Kidney epithelial cell (primary cell): Measurements from ENCODE around the gene FARP1. TPM values are rescaled to one million over a fixed set of nuclear protein-coding genes. Genes with fewer than 3 reads are reported as not detected.

Experiments used
- DNase-seq: peaks from one replicate; pipeline ENCODE4 v3.0.0-alpha.2; 2010; ENCODE audit warnings: low read depth
- H3K27me3 ChIP-seq: 2 replicates; pipeline ENCODE4 v1.6.0; 2011; ENCODE audit warnings: low read length; ENCODE audit not compliant: control insufficient read depth, insufficient read depth
- H3K36me3 ChIP-seq: 2 replicates; pipeline ENCODE4 v1.5.1; 2011; ENCODE audit warnings: low read length; ENCODE audit not compliant: control insufficient read depth, insufficient read depth
- H3K4me3 ChIP-seq: 2 replicates; pipeline ENCODE4 v1.5.1; 2011; ENCODE audit warnings: low read depth, mild to moderate bottlenecking, control low read depth, low read length
- total RNA-seq: library from RNA; depleted of rRNA; stranded (reverse); fragments of >200 nt; gene quantifications from 2 replicates; pipeline ENCODE4 v1.2.3, GENCODE V29; 2015
- TF ChIP-seq, protein P1 (sequence below): IDR thresholded peaks from 2 replicates; pipeline ENCODE4 v1.5.1; 2011; ENCODE audit warnings: mild to moderate bottlenecking, moderate library complexity, low read length, control low read depth, inconsistent platforms; ENCODE audit not compliant: insufficient read depth, poor library complexity, severe bottlenecking

Gene FARP1
- total RNA-seq, 1 donor from 2014 or later: 135 TPM

DNA sequence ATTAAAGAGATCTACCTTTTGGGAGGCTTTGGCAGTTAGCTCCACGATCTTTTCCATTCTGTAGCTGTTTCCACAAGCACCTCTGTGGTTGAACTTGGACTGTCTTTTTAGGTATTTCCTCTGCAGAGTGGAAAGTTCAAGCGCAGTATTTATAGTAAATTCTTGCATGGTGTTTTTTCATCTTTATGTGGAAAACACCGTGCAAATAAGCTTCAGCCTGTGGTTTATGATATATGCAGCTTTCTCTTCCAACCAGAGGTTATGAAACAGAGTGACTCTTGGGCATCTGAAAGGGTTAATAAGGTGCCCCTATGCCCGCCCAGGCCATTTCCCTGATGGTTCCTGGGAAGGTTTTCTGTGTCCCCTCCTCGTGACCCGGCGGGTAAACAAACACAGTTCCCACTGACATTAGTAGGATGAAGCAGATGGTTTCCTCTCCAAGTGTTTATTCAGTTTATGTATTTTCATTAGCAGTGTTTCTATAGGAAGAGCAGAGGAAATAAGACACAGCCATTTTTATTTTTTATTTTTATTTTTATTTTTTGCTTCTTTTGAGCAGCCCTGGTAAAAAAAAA, 73.9 kb downstream of the FARP1 start:
- no peaks in the 10 kb centered on the region for H3K27me3 ChIP-seq

DNA sequence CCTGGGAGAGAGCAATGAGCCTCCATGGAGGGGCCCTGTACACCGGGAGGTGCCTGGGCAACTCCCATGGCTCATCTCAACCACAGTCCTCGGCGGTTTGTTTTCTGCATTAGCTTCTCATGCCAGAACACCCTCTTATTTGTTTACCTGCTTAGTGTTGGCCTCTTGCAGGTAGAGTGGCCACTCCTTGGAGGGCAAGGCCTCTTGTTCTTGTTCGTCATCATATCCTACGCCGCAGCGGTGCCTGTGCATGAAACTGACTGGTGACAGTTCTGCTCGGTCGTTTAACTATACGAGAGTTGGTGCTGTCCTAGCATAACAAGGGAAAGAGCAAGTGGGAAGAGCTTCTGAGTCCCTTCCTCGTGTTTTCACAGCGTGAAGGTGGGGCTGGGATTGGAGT, 74.7 kb downstream of the FARP1 start:
- Histone ChIP-seq H3K27me3 (no peaks in the 10 kb centered on the region), H3K36me3 (no peaks in the 10 kb centered on the region), H3K4me3 (no peak overlapping the region)
- TF ChIP-seq, protein P1, sequence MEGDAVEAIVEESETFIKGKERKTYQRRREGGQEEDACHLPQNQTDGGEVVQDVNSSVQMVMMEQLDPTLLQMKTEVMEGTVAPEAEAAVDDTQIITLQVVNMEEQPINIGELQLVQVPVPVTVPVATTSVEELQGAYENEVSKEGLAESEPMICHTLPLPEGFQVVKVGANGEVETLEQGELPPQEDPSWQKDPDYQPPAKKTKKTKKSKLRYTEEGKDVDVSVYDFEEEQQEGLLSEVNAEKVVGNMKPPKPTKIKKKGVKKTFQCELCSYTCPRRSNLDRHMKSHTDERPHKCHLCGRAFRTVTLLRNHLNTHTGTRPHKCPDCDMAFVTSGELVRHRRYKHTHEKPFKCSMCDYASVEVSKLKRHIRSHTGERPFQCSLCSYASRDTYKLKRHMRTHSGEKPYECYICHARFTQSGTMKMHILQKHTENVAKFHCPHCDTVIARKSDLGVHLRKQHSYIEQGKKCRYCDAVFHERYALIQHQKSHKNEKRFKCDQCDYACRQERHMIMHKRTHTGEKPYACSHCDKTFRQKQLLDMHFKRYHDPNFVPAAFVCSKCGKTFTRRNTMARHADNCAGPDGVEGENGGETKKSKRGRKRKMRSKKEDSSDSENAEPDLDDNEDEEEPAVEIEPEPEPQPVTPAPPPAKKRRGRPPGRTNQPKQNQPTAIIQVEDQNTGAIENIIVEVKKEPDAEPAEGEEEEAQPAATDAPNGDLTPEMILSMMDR: no peak
- no peak for DNase-seq

More for the DNA sequence above, 73.9 kb downstream of the FARP1 start:
- Histone ChIP-seq H3K4me3 (no peak overlapping the region), H3K36me3 (no peaks in the 10 kb centered on the region)
- no peak for DNase-seq
- TF ChIP-seq, protein P1: no peak

DNA sequence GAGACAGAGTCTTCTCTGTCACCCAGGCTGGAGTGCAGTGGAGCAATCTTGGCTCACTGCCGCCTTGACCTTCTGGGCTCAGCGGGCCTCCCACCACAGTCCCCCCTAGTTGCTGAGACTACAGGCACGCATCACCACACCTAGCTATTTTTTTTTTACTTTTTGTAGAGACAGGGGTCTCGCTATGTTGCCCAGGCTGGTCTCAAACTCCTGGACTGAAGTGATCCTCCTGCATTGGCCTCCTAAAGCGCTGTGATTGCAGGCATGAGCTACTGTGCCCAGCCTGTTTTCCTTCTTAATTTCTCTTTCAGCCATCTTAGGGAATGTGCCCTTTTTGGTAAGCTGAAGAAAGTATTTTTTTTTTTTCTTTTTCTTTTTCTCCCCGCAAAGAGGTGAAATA, 76.8 kb downstream of the FARP1 start:
- no peak for DNase-seq
- no peak overlapping the region for H3K4me3 ChIP-seq
- H3K27me3 ChIP-seq: no peaks in the 10 kb centered on the region
- H3K36me3 ChIP-seq: no peaks in the 10 kb centered on the region
- TF ChIP-seq, protein P1: no peak

DNA sequence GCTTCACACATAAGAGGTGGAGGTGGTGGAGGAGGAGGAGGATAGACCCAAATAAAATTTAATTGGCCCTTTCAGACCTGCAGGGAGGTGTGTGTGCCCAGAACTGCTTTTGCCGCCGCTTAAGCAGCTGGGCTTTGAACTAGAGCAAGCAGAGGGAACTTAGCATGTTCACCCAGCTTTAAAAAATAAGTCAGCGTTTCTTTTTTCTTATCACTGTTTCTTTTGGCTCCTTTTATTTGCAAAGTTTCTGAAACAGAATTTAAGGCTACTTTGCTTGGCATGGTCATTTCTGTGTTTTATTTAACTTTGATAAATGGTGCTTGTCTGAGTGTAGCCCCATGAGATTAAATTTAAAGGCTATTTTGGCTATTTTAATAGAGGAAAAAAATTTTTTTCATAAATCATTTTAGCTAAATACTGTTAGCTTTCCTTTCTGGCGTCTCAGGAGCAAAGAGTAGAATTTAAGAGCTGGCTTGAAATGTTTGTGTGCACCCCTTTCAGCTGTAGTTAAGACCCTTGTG, 77.4 kb downstream of the FARP1 start:
- H3K27me3 ChIP-seq: no peaks in the 10 kb centered on the region
- no peak overlapping the region for H3K4me3 ChIP-seq
- TF ChIP-seq, protein P1: no peak
- DNase-seq: no peak
- no peaks in the 10 kb centered on the region for H3K36me3 ChIP-seq

DNA sequence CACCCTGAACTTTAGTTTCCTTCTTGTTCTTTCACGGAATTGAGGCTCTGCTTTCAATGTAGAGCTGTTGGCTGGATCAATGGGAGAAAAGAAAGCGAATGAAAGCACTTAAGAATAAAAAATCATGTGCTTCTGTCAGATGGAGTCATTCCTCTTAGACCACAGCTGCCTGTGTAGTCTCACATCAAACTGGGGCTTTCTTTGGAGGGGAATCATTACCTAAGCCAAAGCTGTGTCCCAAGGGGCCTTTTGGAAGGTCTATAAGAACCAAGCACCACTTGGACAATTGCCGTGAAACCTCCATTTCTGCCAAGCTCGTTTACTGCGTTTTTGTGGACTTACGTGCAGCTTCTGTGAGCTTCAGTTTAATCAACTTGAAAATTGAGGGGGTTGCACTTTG, 78.3 kb downstream of the FARP1 start:
- H3K36me3 ChIP-seq: no peaks in the 10 kb centered on the region
- H3K27me3 ChIP-seq: no peaks in the 10 kb centered on the region
- DNase-seq: no peak
- TF ChIP-seq, protein P1: no peak
- no peak overlapping the region for H3K4me3 ChIP-seq

DNA sequence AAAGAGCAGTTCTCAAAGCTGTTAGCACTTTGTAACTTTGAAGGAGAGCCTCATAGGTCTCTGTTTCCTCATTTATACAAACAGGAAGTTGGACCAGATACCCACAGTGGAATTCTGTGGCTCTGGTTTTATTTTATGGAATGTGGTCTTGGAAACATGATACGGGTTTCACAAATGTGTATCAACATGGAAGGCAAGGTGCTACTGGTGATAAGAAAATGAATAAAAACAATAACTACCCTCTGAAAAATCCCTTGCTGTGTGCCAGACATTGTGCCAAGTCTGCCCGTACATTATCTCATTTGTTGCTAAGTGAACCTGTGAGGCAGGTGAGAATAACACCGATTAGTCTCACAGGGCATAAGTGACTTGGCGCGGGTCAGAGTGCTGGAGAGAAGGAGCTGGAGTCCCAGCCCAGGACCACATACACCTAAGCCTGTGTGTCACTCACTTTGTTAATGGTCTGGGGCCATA, 79.2 kb downstream of the FARP1 start:
- Histone ChIP-seq H3K4me3 (no peak overlapping the region), H3K27me3 (no peaks in the 10 kb centered on the region), H3K36me3 (no peaks in the 10 kb centered on the region)
- no peak for DNase-seq
- TF ChIP-seq, protein P1: no peak
